NCI-H510A (cell line): ENCODE measurements around the gene SH3RF3.

ENCODE experiments used
- DNase-seq: peaks from one replicate; lab custom pipeline; 2025; lab: John Stamatoyannopoulos, UW

The SH3RF3 gene

DNA sequence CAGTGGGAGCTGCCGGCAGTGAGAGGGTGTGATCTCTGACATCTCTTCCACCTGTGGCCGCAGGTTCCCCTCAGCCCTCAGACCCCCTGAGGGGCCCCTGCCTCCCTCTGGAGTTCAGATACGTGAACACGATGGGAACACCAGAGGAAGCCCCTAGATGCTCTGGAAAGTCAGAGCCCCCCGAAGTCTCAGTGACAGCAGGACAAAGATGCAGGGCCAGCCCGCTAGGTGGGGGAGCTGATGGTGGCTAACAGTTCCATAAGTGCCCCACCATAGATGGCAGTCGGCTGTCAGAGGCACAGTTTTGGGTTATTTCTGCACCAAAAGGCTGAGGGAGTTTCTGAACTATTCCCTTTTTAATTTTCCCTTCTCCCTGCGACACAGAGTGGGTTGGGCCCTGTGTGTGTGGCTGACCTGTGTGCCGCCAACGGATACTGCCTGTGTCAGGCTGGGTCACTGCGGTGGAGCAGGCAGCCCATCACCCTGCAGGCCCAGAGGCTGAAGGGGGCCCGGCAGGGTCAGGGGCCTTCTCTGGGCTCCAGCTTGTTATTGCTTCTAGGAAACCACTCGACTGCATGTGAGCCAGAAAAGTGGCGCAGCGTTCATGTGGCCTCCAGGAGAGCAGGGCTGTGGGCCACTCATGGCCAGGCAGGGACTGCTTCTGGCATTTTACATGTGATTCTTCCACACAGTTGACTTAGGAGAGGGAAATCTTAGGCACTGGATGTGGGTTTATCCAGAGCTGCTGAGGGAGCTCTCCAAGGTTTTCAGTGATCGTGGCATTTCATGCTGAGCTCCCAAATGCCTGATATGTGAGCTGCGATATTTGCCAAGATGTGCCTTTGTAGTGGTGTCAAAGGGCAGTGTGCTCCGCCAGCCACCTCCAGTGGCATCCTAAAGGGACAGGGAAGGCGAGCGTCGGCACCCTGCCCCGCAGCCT, 225.1 kb downstream of the SH3RF3 start:
- no peak for DNase-seq

DNA sequence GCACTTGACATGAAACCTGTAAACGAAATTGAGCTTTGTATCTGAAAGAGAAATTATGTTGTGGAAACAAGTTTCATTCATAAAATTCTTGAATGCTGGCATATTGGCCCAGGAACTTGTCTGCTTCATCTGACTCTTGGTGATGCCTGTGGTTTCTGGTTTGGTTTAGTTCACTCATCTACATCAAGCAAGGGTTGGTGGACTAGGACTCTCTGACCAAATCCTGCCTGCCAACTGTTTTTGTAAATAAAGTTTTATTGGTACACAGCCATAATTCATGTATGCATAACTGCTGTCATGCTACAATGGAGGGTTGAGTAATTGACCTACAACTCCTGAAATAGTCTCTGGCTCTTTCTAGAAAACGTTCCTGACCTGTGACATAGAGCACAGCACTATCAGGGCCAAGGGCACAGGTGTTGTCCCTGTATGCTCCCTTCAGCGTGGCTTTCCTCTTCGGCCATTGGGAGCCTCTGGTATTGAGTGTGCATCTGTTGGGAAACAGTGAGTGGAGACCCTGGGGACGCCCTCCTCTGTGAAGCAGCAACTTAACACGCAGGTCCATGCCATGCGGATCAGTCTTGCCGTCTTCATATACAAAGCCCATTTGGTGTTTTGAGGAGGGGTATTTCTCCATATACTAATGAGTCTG, 226.3 kb downstream of the SH3RF3 start:
- no peak for DNase-seq

DNA sequence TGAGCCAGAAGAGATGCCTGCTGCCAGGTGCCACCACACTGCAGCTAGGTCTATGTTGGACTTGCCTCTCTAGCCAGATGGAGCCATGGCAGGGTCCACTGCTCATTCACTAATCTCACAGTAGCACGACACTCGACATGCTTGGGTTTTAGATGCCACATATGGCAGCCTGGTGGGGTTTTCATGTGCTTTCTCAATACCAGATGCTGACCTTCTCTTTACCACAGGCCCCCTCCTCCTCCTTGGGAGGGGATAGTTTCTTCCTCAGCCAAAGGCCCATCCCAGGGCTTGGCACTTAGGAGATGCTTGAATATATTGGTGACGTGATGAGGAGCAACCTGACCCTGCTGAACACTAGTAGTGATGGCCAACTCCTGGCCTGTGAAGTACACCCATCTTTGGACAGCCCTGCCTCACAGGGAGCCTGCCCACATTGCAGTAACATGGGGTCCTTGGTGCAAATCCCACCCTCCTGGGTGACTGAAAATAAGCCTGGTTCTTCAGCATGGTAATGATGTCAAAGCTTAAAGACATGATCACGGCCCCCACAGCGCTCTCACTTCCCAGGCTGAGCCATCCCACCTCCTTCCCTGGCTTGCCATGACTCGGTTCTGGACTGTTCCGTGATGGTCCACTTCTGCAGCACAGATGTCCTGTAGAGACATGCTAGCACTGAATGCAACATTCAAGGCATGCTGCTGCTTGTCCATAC, 227.5 kb downstream of the SH3RF3 start:
- DNase-seq, result no peak

DNA sequence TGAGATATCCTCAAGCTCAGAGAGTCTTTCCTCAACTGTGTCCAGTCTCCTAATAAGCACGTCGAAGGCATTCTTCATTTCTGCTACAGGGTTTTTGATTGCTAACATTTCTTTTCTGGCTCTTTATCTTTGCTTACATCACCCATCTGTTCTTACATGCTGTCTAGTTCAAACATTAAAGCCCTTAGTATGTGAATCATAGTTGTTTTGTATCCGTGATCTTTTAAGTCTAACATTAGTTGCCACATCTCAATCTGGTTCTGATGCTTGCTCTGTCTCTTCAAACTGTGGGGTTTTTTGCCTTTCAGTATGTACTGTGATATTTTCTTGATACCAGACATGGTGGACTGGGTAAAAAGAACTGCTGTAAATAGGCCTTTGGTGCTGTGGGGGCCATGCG, 235.2 kb downstream of the SH3RF3 start:
- no peak for DNase-seq

DNA sequence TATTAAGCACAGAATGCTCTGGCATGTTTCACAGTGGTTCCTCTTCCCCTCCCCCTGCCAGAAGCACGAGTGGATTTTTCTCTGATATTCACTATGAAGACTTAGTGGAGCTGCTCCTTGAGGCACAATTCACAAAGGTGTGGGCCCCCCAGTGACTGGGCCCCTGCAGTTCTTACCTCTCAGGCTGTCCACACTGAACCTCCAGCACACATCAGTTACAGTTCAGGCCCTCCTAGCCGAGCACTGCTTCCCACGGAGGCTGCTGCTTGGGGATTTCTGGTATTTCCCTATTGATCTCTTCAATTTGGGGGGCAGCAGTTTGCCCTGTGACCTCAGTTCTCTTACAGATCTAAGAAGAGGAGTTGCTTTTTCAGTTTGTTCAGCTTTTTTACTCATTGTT, 236.1 kb downstream of the SH3RF3 start:
- DNase-seq, result no peak

DNA sequence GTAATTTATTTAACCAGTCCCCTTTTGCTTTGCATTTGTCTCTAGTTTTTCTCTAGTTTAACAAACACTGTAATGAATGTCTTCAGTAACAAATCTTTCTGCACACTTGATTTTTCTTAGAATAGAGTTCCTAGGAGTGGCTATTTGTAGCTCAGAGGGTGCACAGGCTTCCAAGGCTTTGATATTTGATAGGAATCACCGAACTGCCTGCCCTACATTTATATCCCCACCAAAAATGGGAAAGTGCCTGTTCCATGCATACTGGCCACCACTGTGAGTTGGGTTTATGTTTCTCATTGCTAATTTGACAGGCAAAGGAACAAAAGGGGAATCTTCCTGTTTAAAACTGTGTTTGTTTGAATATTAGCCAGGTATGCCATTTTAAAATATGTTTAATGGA, 238.7 kb downstream of the SH3RF3 start:
- DNase-seq, result no peak

DNA sequence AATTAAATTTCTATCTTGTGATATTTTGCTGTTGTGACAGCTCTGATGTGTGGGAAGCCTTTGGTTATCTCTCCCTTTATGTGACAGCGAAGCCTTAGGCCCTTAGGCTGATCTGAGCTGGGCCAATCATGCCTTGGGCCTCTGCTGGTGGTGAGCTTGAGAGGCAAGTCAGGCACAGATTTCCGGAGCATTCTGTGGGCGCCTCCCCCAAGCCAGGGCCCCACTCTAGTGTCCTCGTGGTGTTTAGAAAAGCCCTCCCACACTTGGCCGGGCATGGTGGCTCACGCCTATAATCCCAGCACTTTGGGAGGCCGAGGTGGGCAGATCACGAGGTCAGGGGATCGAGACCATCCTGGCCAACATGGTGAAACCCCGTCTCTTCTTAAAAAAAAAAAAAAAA, 239.8 kb downstream of the SH3RF3 start:
- DNase-seq, result no peak

DNA sequence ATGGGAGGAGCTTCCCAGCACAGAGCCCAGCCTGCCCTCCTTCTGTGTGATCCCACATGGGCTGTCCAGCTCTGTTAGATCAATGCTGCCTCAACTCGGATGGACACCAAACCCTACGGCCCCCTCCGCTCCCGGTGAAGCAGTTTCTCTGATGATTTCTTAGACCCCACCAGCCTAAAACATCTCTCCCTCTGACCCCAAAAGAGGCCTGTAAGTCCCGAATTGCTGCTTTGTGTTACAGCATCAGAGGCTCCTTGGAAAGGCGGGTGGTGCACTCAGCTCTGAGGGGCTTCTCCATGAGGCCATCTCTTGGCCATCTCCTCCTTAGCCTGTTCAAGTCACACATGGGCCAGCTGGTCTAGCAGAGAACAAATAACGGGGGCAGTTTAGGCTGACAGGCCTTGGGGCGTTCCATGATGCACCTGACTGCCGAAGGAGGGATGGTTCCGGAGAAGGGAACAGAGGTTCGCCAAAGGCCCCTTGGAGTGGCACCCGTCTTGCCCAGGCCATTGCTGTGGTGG, 240.7 kb downstream of the SH3RF3 start:
- DNase-seq, result no peak

DNA sequence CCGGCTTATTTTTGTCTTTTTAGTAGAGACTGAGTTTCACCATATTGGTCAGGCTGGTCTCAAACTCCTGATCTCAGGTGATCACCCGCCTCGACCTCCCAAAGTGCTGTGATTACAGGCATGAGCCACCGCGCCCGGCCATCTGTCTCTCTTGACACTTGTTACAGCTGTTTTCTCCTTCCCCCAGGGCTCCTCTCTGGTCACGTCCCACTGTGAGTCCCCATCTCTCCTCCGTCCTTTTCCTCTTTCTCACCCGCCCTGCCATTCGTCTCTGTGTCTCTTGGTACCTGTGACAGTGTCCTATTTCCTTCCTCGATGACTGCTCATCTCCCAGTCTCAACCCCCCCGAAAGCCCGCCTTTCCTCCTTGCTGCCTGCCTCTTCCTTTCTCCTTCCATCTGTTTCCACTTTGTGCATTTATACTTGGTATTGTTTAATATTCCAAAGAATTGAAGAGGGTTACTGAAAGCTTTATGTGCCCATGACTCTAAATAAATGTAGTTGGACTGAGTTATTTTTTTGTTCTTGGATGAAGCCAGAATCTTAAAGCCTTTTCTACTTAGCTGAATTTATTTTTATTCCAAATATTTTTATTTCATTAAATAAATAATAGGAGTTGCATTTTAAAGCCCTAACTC, 241.5 kb downstream of the SH3RF3 start:
- DNase-seq, result no peak

DNA sequence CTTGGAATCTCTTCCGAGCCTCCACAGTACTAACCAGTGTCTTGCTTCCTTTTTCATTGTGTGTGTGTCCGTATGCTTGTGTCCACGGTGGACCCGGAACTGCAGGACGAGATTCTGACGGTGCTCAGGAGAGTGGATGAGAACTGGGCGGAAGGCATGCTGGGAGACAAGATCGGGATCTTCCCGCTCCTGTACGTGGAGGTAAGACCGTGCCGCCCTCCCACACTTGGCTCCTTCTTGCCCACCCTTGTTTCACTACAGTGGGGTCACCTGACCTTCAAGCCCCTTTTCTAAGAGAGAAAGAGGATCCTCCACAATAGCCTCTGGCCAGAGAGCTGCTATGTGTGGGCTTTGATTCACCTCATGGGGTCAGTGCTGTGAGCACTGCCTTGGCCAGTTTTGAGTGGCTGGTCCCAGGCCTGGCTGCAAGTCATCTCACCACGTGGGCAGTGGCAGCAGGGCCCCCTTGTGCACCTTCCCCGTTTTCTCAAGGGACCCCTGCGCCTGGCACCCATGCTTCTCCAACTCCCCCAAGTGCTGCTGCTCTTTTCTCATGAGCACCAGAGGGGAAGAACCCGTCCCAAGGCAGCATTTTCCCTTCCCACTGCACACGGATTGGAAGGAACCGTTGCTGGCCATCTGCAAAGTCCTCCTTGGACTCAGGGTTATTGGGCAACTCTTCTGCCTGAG, 242.6 kb downstream of the SH3RF3 start:
- no peak for DNase-seq

DNA sequence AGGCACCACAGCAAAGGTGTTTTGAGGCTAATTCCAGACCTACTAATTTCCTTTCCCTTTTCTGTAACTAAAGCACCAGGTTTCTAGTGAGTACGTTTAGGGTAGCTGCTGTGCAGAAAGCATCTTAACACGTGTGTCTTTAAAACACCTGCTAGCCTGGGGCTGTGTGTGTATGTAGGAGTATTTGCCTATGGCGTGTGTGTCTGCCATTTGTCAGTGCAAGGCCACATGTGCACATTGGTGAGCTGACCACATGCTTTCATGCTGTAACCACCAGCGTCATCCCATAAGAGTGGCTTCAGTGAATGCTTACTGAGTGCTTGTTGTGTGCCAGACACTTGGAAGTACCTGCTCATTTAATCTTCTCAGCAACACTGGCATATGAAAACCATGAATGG, 243.2 kb downstream of the SH3RF3 start:
- DNase-seq, result no peak

DNA sequence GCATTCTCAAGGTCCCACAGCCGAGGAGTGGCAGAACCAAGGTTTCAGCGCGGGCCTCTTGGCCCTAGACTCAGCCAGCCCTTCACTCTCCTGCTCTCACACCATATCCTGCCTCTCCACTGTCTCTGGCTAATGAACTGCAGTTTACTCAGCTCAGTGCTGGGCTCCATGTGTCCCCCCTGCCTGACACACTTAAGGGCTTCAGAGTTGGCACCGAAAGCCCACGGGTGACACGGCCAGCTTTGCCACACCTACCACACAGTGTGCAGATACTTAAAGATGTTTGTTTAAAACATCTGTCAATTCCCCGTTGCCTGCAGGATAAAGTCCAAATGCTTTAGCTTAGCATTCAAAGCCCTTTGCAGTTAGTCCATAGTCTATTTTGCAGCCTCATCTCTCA, 243.6 kb downstream of the SH3RF3 start:
- DNase-seq, result no peak

DNA sequence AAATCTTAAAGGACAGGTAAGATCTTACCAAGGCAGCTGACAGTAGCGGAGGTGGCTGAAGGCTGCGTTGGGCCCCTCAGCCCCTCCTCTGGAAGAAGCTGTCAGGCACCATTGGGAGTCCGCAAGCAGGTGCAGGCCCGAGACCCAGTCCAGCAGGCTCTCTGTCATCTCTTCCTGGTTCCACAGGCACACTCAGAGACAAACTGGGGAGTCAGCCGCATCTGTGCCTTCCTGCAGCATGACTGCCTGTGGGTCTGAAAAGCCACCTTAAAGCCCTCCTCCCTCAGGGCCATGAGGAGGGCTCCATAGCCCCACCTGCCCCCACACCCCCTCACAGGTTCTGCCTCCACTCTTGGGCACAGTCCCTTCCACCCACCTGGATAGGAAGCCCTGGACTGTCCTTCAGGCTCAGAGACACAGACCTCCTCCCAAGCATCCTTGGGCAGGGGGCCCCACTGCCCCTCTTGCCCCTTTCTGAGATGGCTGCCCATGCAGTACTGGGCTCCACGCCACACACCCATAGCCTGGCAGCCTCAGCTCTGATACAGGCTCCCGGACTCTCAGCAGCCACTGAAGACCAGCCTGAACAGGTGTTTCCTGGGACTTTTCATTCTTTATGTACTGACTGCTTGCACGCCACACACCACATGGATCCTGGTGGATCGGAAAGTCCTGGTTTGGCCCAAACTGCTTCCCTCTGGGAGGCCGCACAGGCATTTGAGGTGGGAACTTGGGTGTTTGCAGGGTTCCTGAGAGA, 245.0 kb downstream of the SH3RF3 start:
- DNase-seq, result no peak

DNA sequence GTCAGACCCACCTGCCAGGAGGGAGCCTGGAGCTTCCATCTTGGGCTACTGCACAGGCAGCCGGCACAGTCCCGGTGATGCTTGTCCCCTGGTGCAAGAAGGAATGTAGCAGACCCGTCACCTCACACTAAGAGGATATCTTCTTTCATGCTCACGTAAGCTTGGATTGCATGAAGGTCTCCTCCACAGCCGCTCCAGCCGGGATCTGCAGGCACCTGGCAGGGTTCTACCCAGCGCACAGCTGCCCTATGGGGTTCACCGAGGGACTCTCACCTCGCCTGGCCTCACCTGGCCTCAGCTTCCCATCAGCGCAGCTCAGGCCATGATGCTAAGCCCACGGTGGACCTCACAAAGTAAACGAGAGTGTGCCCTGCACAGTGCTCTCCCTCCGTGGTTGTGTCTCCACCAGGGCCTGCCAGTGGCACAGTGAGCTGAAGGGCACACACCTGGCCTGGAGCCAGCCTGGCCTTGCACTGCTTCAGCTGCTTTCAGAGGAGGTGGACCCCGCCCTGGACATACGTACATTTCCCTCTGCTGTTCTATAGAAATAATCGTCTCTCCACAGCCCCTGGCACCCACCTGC, 245.6 kb downstream of the SH3RF3 start:
- DNase-seq, result no peak

DNA sequence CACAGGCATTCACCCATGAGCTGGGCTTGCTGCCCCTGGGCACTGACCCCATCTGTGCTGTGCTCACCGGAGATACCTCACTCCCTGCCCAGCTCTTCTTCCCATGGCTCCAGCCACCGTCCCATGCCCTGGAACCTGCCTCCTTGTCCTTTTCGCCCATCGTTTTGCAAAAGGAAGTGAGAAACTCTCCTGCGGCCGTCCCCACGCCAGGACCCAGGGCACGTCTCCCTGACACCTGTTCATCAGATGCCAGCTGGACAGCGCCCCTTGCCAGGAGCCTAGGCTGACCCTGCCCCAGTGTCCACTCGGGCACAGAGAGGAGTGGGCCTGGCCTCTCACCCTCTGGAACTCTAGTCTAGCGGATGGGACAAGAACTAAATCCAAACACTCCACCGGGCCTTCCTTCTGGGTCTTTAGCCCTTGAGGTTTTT, 246.1 kb downstream of the SH3RF3 start:
- no peak for DNase-seq

DNA sequence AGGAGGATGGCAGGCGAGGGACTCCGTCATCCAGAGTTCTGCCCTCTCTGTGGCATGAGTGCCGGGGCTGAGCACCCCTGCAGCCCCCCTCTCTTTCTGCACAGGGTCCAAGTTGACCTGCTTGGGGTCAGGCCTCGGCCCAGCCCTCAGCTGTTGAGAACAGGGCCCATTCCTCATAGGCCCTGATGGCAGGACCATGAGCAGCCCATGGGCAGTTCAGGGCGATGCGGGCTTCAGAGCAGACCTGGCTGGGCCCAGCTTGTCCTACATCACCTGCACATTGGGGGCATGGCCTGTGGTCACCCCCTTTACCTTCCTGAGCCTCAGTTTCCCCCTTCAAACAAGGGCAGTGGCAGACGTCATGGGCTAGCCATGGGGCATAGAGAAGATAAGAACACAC, 246.7 kb downstream of the SH3RF3 start:
- DNase-seq, result no peak

DNA sequence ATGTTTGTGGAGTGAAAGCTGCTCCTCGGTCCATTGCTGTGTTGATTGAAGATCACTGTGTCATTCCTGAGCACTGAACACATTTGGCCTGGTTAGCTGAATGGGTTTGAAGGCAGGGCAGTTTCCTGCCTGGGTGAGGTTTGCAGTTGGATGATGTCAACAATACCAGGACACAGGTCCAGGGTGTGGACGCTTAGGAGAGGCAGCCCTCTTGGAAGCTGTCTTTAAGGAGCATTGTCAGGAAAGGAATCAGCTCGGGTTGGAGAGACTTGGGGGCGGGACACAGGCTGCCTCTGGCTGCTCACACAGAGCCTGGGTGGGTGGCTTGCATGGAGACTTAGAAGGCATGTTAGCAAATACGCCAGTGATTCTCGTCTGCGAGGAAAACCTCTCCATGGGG, 247.1 kb downstream of the SH3RF3 start:
- DNase-seq, result no peak

DNA sequence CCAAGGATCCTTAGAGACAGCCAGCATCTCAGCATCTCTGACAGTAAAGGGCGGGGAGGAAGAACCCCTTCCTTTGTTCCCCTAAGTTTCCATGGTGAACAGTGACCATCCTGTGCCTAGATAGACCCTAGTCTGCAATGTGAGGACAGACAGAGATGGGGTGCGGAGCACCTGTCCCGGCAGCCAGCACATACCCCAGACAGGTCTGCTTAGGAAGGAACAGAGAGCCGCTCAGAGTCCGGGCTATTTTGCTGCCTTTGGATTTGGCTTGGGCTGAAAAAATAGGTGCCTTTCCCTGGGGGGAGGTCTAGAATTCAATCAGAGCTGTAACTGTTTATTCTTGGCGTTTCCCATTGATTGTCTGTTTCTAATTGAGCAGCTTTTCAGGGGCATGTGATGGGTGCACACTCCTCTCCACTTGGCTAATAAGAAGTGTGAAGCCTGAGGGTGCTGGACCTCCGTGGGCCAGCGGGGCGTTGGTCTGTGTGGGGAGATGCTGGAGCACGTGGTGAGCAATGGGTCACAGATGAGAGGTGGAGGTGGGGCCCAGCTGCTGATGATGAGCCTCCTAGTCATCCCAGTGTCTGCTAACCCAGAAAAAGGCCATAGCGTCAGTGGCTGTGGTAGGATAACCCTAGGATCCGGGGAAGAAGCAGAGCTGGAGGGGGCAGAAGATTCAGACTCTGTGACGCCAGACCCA, 247.9 kb downstream of the SH3RF3 start:
- DNase-seq, result no peak

DNA sequence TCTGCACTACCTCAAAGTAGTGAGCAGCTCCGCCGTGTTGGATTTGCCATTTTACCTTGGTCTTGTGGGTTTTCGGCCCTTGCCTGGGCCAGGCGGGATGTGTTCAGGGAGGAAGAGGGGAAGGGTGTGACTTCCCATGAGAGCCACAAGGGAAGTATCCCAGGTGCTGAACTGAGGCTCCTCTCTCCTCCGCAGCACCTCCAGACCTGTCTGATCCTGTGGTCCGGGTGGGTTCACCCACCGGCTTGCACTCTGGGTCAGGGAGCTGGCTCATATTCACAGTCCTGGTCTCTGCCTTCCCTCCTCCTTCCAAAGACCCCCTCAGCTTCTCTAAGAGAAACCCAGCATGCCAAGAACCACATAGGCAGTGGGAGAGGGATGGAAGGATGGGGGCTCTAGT, 249.0 kb downstream of the SH3RF3 start:
- no peak for DNase-seq

DNA sequence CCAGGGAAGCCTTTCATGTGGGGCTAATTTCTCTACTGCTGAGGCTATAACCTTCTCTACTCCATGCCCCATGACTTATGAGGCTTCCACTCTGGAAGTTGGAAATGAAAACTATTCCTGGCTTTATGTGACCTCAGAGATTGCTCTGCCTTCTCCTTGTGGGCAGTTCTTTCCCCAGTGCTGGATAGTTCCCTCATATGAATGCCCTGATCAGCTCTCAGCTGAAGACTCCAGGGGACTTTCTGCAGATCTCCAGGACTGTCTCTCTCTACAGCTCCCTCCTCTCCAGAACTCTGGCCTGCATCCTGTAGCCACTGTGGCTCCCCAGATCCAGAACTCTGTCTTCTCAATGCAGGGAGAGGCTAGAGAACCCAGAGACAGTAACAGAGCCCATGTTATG, 249.7 kb downstream of the SH3RF3 start:
- DNase-seq, result no peak
